Neural cell (in vitro differentiated cells): ENCODE results near the gene POU6F2. TPM values are rescaled to one million over a fixed set of nuclear protein-coding genes. Genes with fewer than 3 reads are reported as not detected.

Source experiments
- H2AFZ ChIP-seq: fragments of 200-600, 300-800 bp; sonication (generic), shearing (Covaris generic); 2 replicates; pipeline ENCODE4 v1.6.0; 2014; ENCODE audit warnings: low read depth, mild to moderate bottlenecking, antibody characterized with exemption, low read length, moderate library complexity
- H3F3A ChIP-seq: fragments of 200-600 bp; shearing (Covaris generic); 2 replicates; pipeline ENCODE4 v1.6.1; 2016; ENCODE audit warnings: mild to moderate bottlenecking, moderate library complexity, mixed read lengths, antibody characterized with exemption, low read length; ENCODE audit not compliant: insufficient read depth, poor library complexity, severe bottlenecking
- H3K27ac ChIP-seq: fragments of 200-600, 300-800 bp; sonication (generic), shearing (Covaris generic); 2 replicates; pipeline ENCODE4 v1.5.1; 2014; ENCODE audit warnings: mild to moderate bottlenecking, low read length, moderate library complexity
- H3K27me3 ChIP-seq: fragments of 300-800, 200-600 bp; sonication (generic), shearing (Covaris generic); 2 replicates; pipeline ENCODE4 v1.6.0; 2014; ENCODE audit warnings: mild to moderate bottlenecking, low read depth, low read length, moderate library complexity; ENCODE audit not compliant: insufficient read depth
- H3K36me3 ChIP-seq: fragments of 300-800, 200-600 bp; sonication (generic), shearing (Covaris generic); 2 replicates; pipeline ENCODE4 v1.5.1; 2014; ENCODE audit warnings: mild to moderate bottlenecking, antibody characterized with exemption, low read length, moderate library complexity; ENCODE audit not compliant: insufficient read depth
- H3K4me2 ChIP-seq: fragments of 300-800, 200-600 bp; sonication (generic), shearing (Covaris generic); 2 replicates; pipeline ENCODE4 v1.6.0; 2014; ENCODE audit warnings: mild to moderate bottlenecking, low read length
- H3K4me3 ChIP-seq: fragments of 300-800, 200-600 bp; sonication (generic), shearing (Covaris generic); 2 replicates; pipeline ENCODE4 v1.5.1; 2014; ENCODE audit warnings: mild to moderate bottlenecking, low read length, moderate library complexity
- H3K79me2 ChIP-seq: fragments of 200-600 bp; shearing (Covaris generic); replicated peaks from 2 replicates; pipeline ENCODE4 v1.6.0; 2014; ENCODE audit warnings: mild to moderate bottlenecking, low read length, moderate library complexity; ENCODE audit not compliant: insufficient read depth
- H3K9ac ChIP-seq: fragments of 300-800, 200-600 bp; sonication (generic), shearing (Covaris generic); 2 replicates; pipeline ENCODE4 v1.6.1; 2016; ENCODE audit warnings: mild to moderate bottlenecking, low read length, mixed read lengths
- H3K9me2 ChIP-seq: fragments of 200-600 bp; shearing (Covaris generic); 2 replicates; pipeline ENCODE4 v1.6.1; 2016; ENCODE audit warnings: mild to moderate bottlenecking, low read length, mixed read lengths; ENCODE audit not compliant: insufficient read depth
- H3K9me3 ChIP-seq: fragments of 200-600, 300-800 bp; sonication (generic), shearing (Covaris generic); 2 replicates; pipeline ENCODE4 v1.6.1; 2016; ENCODE audit warnings: mild to moderate bottlenecking, mixed run types, low read length, moderate library complexity, mixed read lengths
- H4K20me1 ChIP-seq: fragments of 200-600 bp; shearing (Covaris generic); 2 replicates; pipeline ENCODE4 v1.6.1; 2016; ENCODE audit warnings: mild to moderate bottlenecking, mixed run types; ENCODE audit not compliant: insufficient read depth
- EP300 ChIP-seq: fragments of 450-650 bp; conservative IDR thresholded peaks from 2 replicates; pipeline ENCODE4 v1.6.1; 2014; ENCODE audit warnings: antibody characterized with exemption, mild to moderate bottlenecking, moderate library complexity; ENCODE audit not compliant: poor library complexity, severe bottlenecking
- EZH2 ChIP-seq: fragments of 200-600, 300-800 bp; shearing (Covaris generic), sonication (generic); IDR thresholded peaks from 2 replicates; pipeline ENCODE4 v1.6.1; 2014; ENCODE audit warnings: antibody characterized with exemption, low read length, borderline replicate concordance, mild to moderate bottlenecking; ENCODE audit not compliant: insufficient read depth, poor library complexity, severe bottlenecking
- MXI1 ChIP-seq: fragments of 450-650 bp; conservative IDR thresholded peaks from 2 replicates; pipeline ENCODE4 v1.6.1; 2014; ENCODE audit warnings: antibody characterized with exemption, mild to moderate bottlenecking; ENCODE audit not compliant: poor library complexity, severe bottlenecking
- POLR2AphosphoS5 ChIP-seq: IDR thresholded peaks from 2 replicates; pipeline ENCODE4 v1.6.1; 2012
- RAD21 ChIP-seq: fragments of 450-650 bp; conservative IDR thresholded peaks from 2 replicates; pipeline ENCODE4 v1.6.1; 2014; ENCODE audit warnings: antibody characterized with exemption, mild to moderate bottlenecking, moderate library complexity
- SMC3 ChIP-seq: fragments of 450-650 bp; conservative IDR thresholded peaks from 2 replicates; pipeline ENCODE4 v1.6.1; 2014; ENCODE audit warnings: antibody characterized with exemption, mild to moderate bottlenecking, moderate library complexity; ENCODE audit not compliant: poor library complexity
- TAF1 ChIP-seq: IDR thresholded peaks from 2 replicates; pipeline ENCODE4 v1.6.1; 2012; ENCODE audit warnings: low read depth
- polyA plus RNA-seq: library from polyadenylated mRNA; depleted of rRNA; stranded (reverse); fragments of >200 nt; gene quantifications from 2 replicates; pipeline ENCODE4 v1.2.3, GENCODE V29; 2014
- TF ChIP-seq, protein P1 (sequence below): IDR thresholded peaks from 2 replicates; pipeline ENCODE4 v1.6.1; 2012; ENCODE audit warnings: borderline replicate concordance
- TF ChIP-seq, protein P2 (sequence below): fragments of 450-650 bp; IDR thresholded peaks from 2 replicates; pipeline ENCODE4 v1.5.1; 2014; ENCODE audit warnings: antibody characterized with exemption, mild to moderate bottlenecking, moderate library complexity; ENCODE audit not compliant: poor library complexity, severe bottlenecking

The POU6F2 gene
- polyA plus RNA-seq, 1 donor from 2014 or later: 2.8 TPM

DNA sequence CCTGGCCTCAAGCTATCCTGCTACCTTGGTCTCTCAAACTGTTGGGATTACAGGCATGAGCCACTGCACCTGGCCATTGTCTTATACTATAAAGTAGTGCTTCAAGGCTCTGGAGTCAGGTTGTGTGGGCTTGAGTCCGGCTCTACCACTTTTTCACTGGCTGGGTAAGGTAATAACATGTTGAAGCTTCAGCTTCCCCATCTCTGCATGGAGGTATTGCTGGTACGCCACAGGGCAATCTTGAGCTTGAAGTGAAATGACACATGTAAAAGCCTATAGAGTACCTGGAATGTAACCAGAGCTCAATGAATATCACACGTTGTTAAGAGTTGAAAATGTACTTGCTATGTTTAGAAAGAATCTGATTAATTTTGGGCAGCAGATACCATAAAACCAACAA is 120.8 kb downstream of the POU6F2 start:
- Histone ChIP-seq H3K4me3 (no peak overlapping the region), H2AFZ (no peak overlapping the region), H3K27me3 (no peaks in the 10 kb centered on the region), H3K9ac (no peak overlapping the region), H3K9me3 (no peaks in the 10 kb centered on the region), H3F3A (no peaks in the 10 kb centered on the region), H3K36me3 (no peaks in the 10 kb centered on the region), H4K20me1 (no peaks in the 10 kb centered on the region), H3K27ac (no peak overlapping the region), H3K4me2 (no peak overlapping the region), H3K79me2 (no peaks in the 10 kb centered on the region), H3K9me2 (no peaks in the 10 kb centered on the region)
- TF ChIP-seq TAF1: no peak
- TF ChIP-seq, protein P1, sequence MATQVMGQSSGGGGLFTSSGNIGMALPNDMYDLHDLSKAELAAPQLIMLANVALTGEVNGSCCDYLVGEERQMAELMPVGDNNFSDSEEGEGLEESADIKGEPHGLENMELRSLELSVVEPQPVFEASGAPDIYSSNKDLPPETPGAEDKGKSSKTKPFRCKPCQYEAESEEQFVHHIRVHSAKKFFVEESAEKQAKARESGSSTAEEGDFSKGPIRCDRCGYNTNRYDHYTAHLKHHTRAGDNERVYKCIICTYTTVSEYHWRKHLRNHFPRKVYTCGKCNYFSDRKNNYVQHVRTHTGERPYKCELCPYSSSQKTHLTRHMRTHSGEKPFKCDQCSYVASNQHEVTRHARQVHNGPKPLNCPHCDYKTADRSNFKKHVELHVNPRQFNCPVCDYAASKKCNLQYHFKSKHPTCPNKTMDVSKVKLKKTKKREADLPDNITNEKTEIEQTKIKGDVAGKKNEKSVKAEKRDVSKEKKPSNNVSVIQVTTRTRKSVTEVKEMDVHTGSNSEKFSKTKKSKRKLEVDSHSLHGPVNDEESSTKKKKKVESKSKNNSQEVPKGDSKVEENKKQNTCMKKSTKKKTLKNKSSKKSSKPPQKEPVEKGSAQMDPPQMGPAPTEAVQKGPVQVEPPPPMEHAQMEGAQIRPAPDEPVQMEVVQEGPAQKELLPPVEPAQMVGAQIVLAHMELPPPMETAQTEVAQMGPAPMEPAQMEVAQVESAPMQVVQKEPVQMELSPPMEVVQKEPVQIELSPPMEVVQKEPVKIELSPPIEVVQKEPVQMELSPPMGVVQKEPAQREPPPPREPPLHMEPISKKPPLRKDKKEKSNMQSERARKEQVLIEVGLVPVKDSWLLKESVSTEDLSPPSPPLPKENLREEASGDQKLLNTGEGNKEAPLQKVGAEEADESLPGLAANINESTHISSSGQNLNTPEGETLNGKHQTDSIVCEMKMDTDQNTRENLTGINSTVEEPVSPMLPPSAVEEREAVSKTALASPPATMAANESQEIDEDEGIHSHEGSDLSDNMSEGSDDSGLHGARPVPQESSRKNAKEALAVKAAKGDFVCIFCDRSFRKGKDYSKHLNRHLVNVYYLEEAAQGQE: no peak
- TF ChIP-seq POLR2AphosphoS5: no peak
- TF ChIP-seq EZH2: no peak
- TF ChIP-seq, protein P2, sequence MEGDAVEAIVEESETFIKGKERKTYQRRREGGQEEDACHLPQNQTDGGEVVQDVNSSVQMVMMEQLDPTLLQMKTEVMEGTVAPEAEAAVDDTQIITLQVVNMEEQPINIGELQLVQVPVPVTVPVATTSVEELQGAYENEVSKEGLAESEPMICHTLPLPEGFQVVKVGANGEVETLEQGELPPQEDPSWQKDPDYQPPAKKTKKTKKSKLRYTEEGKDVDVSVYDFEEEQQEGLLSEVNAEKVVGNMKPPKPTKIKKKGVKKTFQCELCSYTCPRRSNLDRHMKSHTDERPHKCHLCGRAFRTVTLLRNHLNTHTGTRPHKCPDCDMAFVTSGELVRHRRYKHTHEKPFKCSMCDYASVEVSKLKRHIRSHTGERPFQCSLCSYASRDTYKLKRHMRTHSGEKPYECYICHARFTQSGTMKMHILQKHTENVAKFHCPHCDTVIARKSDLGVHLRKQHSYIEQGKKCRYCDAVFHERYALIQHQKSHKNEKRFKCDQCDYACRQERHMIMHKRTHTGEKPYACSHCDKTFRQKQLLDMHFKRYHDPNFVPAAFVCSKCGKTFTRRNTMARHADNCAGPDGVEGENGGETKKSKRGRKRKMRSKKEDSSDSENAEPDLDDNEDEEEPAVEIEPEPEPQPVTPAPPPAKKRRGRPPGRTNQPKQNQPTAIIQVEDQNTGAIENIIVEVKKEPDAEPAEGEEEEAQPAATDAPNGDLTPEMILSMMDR: no peak
- no peak for TF ChIP-seq EP300
- TF ChIP-seq MXI1: no peak
- TF ChIP-seq SMC3: no peak
- no peak for TF ChIP-seq RAD21

DNA sequence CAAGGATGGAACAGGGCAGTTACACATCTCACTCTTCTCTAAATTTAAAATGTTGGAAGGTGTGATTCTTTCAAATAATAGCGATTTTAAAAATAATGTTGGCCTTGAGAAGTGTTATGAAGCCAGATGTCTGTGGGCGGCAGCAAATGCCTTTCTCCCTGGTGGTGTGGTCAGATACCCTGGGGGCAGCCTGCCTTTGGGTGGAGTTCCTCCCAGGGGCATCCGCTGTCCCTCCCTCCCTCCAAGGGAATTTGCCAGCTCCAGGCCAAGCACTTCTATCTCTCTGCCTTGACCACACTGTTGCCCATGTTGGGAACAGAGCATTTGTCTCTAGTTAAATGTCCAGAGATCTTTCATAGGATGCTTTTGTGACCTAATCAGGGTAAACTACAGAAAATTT is 121.4 kb downstream of the POU6F2 start:
- Histone ChIP-seq H3K79me2 (no peaks in the 10 kb centered on the region), H3K9me3 (no peaks in the 10 kb centered on the region), H4K20me1 (no peaks in the 10 kb centered on the region), H3F3A (no peaks in the 10 kb centered on the region), H3K9me2 (no peaks in the 10 kb centered on the region), H3K4me2 (no peak overlapping the region), H3K4me3 (no peak overlapping the region), H3K36me3 (no peaks in the 10 kb centered on the region), H3K27me3 (no peaks in the 10 kb centered on the region), H3K9ac (no peak overlapping the region), H2AFZ (no peak overlapping the region), H3K27ac (no peak overlapping the region)
- TF ChIP-seq, protein P1: no peak
- TF ChIP-seq TAF1 (no peak), POLR2AphosphoS5 (no peak), MXI1 (no peak), SMC3 (no peak), EZH2 (no peak), EP300 (no peak), RAD21 (no peak)
- TF ChIP-seq, protein P2: no peak
